Adrenal gland (tissue), 5 donors: Measurements from ENCODE around the gene SRBD1.
A peak's percentile ranks its signal among the peaks of the same experiment; 100 is the strongest.

ENCODE experiments used
- CTCF ChIP-seq, 6 experiments: fragments of 450-650 bp in 4 of 6; fragments of 200-600 bp in 2 of 6; sonication (generic) in 1 of 6; IDR thresholded peaks; 1 replicate in 5 of 6; 2 replicates in 1 of 6; pipeline versions ENCODE4 v1.5.1 to v1.8.0; 2016 to 2021; ENCODE audit warnings: antibody characterized with exemption in 6 of 6, mild to moderate bottlenecking in 2 of 6, moderate library complexity in 1 of 6
- POLR2A ChIP-seq, 2 donors: fragments of 450-650 bp; IDR thresholded peaks; one replicate each; pipeline ENCODE4 v1.6.1; 2017; ENCODE audit warnings: antibody characterized with exemption in 2 of 2, mild to moderate bottlenecking in 2 of 2, moderate library complexity in 1 of 2
- donor health status: DM: no; HTN: no; CAD: no.

DNA sequence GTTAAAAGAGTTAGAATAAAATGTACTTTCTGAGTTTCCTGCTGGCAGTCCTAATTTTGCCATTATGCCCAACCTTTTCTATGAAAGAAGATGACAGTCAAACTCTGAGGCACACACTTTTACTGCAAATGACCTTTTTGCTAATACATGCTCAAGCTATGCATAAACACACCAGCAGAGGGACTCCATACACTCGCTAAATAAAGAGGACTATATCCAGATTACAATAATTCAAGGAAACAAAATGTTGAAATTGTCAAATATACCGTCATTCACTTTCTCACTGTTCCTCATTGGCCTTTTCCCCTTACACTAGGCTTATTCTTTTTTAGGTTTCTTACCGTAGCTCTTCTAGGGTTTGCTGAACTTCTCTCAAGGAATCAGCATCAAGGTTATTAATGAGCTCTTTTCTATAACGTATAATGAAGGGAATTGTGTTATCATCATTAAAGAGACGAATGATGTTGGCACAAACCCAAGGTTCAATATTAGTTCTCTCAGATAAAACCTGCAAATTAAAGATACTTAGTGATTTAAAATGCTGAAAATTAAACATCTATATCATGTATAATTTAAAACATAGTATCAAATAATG lies 25.7 kb downstream of the SRBD1 start:
- TF ChIP-seq POLR2A (IDR thresholded peaks at IDR 0.05) = no peak
- TF ChIP-seq CTCF (IDR thresholded peaks at IDR 0.05) = peak; percentile 68 to 85 (median 77)
